K562 (cell line): ENCODE measurements around the gene FRMD4A. TPM values are rescaled to one million over a fixed set of nuclear protein-coding genes. Genes with fewer than 3 reads are reported as not detected.
"Not testable (repeated sequence)": the region's sequence is repeated elsewhere in the genome, so short reads cannot be mapped to it uniquely, and the experiment has no call there.

Experiments
- ATAC-seq: fragments of 200-7000 bp; cut with Tn5 transposase; 3 replicates; pipeline ENCODE4 v1.9.1; 2020; ENCODE audit warnings: moderate library complexity
- BruUV-seq: library from RNA; stranded (reverse); fragments of 400-500 nt; replicated peaks from 2 replicates; lab custom pipeline; 2021; lab: Mats Ljungman, UMichigan
- CTCF ChIA-PET: fragments of 300-600 bp; formaldehyde crosslinking; extraction: SDS; loops from one replicate; lab custom pipeline; 2021; ENCODE audit warnings: low intra/inter-chr PET ratio; lab: Yijun Ruan, JAX
- POLR2A ChIA-PET: fragments of 300-600, 350-650 bp; sonication (Branson Sonifier 250); formaldehyde crosslinking; extraction: SDS; loops from one replicate; lab custom pipeline; 2021; ENCODE audit warnings: antibody characterized with exemption, inconsistent platforms; lab: Yijun Ruan, JAX
- DNase-seq, 4 experiments: peaks; one replicate each; pipeline versions ENCODE4 v3.0.0 to v3.0.0-alpha.2; 2011 to 2018; ENCODE audit warnings: low spot score in 3 of 4, mixed read lengths in 3 of 4; ENCODE audit errors: extremely low read depth in 1 of 4
- FAIRE-seq: peaks from 2 replicates; lab custom pipeline; 2011; peaks lifted over from hg19 to GRCh38; lab: Jason Lieb, UNC
- H2AFZ ChIP-seq: 2 replicates; pipeline ENCODE4 v1.6.0; 2011; ENCODE audit warnings: low read depth, low read length, control low read depth, inconsistent platforms
- H3K27ac ChIP-seq: fragments of 200-600 bp; 3 replicates; pipeline ENCODE4 v1.8.0; 2011; ENCODE audit warnings: low read depth, mild to moderate bottlenecking, control low read depth, inconsistent platforms, low read length, moderate library complexity, mixed read lengths; ENCODE audit errors: extremely low read depth
- H3K27me3 ChIP-seq, 2 experiments: fragments of 300-600 bp in 1 of 2; 2 replicates in 1 of 2; 3 replicates in 1 of 2; pipeline versions ENCODE4 v1.6.0 to v1.8.0; 2011; ENCODE audit warnings: inconsistent platforms in 2 of 2, low read length in 2 of 2, mild to moderate bottlenecking in 1 of 2, mixed read lengths in 1 of 2, moderate library complexity in 1 of 2; ENCODE audit not compliant: control insufficient read depth in 2 of 2, insufficient read depth in 2 of 2
- H3K36me3 ChIP-seq: fragments of 300-600 bp; 3 replicates; pipeline ENCODE4 v1.8.0; 2011; ENCODE audit warnings: mild to moderate bottlenecking, low read length, inconsistent platforms; ENCODE audit not compliant: control insufficient read depth, insufficient read depth
- H3K4me1 ChIP-seq, 2 experiments: fragments of 200-600 bp in 1 of 2; replicated peaks in 1 of 2; 2 replicates in 1 of 2; 3 replicates in 1 of 2; pipeline versions ENCODE4 v1.5.1 to v1.8.0; 2011; ENCODE audit warnings: inconsistent platforms in 2 of 2, low read length in 2 of 2, mild to moderate bottlenecking in 1 of 2, mixed read lengths in 1 of 2, moderate library complexity in 1 of 2; ENCODE audit not compliant: control insufficient read depth in 2 of 2, insufficient read depth in 2 of 2
- H3K4me2 ChIP-seq: 2 replicates; pipeline ENCODE4 v1.6.1; 2011; ENCODE audit warnings: low read length, control low read depth, inconsistent platforms, mixed read lengths; ENCODE audit not compliant: insufficient read depth
- H3K4me3 ChIP-seq: fragments of 200-600 bp; sonication (generic), shearing (Covaris generic); 2 replicates; pipeline ENCODE4 v1.5.1; 2016; ENCODE audit warnings: control low read depth, inconsistent platforms
- H3K79me2 ChIP-seq: fragments of 200-600 bp; 3 replicates; pipeline ENCODE4 v1.8.0; 2011; ENCODE audit warnings: low read length, inconsistent platforms; ENCODE audit not compliant: control insufficient read depth, insufficient read depth
- H3K9ac ChIP-seq, 2 experiments: 2 replicates each; pipeline versions ENCODE4 v1.6.0 to v1.6.1; 2011; ENCODE audit warnings: low read depth in 2 of 2, low read length in 2 of 2, control low read depth in 1 of 2, inconsistent platforms in 1 of 2, mild to moderate bottlenecking in 1 of 2, mixed read lengths in 1 of 2; ENCODE audit not compliant: insufficient read depth in 1 of 2
- H3K9me1 ChIP-seq: one replicate; pipeline ENCODE4 v1.6.0; 2011; ENCODE audit warnings: inconsistent platforms, mild to moderate bottlenecking, low read length, moderate library complexity; ENCODE audit not compliant: control insufficient read depth, insufficient read depth
- H3K9me3 ChIP-seq: replicated peaks from 2 replicates; pipeline ENCODE4 v1.5.1; 2011; ENCODE audit warnings: low read depth, low read length, inconsistent platforms; ENCODE audit not compliant: control insufficient read depth, insufficient read depth
- H4K20me1 ChIP-seq: replicated peaks from 2 replicates; pipeline ENCODE4 v1.6.1; 2011; ENCODE audit warnings: low read length, inconsistent platforms, mixed read lengths; ENCODE audit not compliant: control insufficient read depth, insufficient read depth
- ETV1 ChIP-seq: fragments of 450-650 bp; conservative IDR thresholded peaks from 2 replicates; pipeline ENCODE4 v1.6.1; 2016; ENCODE audit warnings: missing genetic modification characterization, control low read depth, low read depth, missing compliant biosample characterization
- HNRNPLL ChIP-seq: fragments of 200-400 bp; formaldehyde crosslinking; IDR thresholded peaks from 2 replicates; pipeline ENCODE4 v1.6.1; 2017; ENCODE audit warnings: low read length, low read depth, mild to moderate bottlenecking; ENCODE audit not compliant: poor library complexity, severe bottlenecking
- NBN ChIP-seq: fragments of 450-650 bp; IDR thresholded peaks from 2 replicates; pipeline ENCODE4 v1.6.1; 2016; ENCODE audit warnings: low read depth, mild to moderate bottlenecking
- PTTG1 ChIP-seq: fragments of 450-650 bp; IDR thresholded peaks from 2 replicates; pipeline ENCODE4 v1.6.1; 2016; ENCODE audit warnings: low read depth, mild to moderate bottlenecking, missing genetic modification characterization, missing compliant biosample characterization
- SRF ChIP-seq, 2 experiments: fragments of 250-450, 450-650 bp in 1 of 2; sonication (Bioruptor Pico) in 1 of 2; sonication (generic) in 1 of 2; formaldehyde crosslinking; IDR thresholded peaks; 2 replicates each; pipeline versions ENCODE4 v1.5.0 to v1.5.1; 2020 to 2022; ENCODE audit warnings: mild to moderate bottlenecking in 1 of 2, missing genetic modification reagents in 1 of 2
- TFAM ChIP-seq: fragments of 250-450 bp; sonication (Bioruptor Pico); conservative IDR thresholded peaks from 2 replicates; pipeline ENCODE4 v1.5.0; 2021; ENCODE audit warnings: mild to moderate bottlenecking, moderate library complexity
- ZC3H11A ChIP-seq: IDR thresholded peaks from 2 replicates; pipeline ENCODE4 v1.6.1; 2012; ENCODE audit warnings: low read depth, low read length, improper control_type of control experiment
- WGBS: fragments of 100-300 bp; shearing (Covaris generic); methylation state at CpG from one replicate; pipeline ENCODE4 v1.1.6; 2016; ENCODE audit warnings: low coverage, mixed read lengths; ENCODE audit not compliant: insufficient coverage; ENCODE audit errors: missing lambda C conversion rate; 5-methylcytosine and 5-hydroxymethylcytosine counted together
- in situ Hi-C: fragments of 300-500 bp; cut with MboI; formaldehyde crosslinking; loops from 4 replicates; pipeline ENCODE4 v1.15.0; 2018; ENCODE audit warnings: inconsistent platforms, mixed read lengths
- intact Hi-C: fragments of 100-400 bp; cut with micrococcal nuclease; formaldehyde crosslinking; loops from 2 replicates; pipeline ENCODE4 v1.14.2; 2022
- polyA plus RNA-seq, 8 experiments: library from polyadenylated mRNA; depleted of rRNA in 4 of 8; stranded (reverse) in 5 of 8; unstranded in 3 of 8; fragments of >200 nt; fragmentation: Nextera tagmentation in 2 of 8; fragmentation: Illumina TruSeq in 1 of 8; extraction: Ambion mirVana in 2 of 8; extraction: Trizol in 1 of 8; gene quantifications; 2 replicates each; pipeline versions ENCODE4 v1.2.1 to v1.2.3, GENCODE V29; 2011 to 2014; ENCODE audit warnings: inconsistent platforms in 1 of 8, missing spikeins in 1 of 8
- total RNA-seq, 7 experiments: library from RNA; depleted of rRNA in 6 of 7; stranded (reverse); fragments of >200 nt in 6 of 7; fragmentation: Illumina TruSeq in 2 of 7; extraction: Trizol in 2 of 7; gene quantifications; 2 replicates each; pipeline versions ENCODE4 v1.2.1 to v1.2.3, GENCODE V29; 2011 to 2021; ENCODE audit warnings: low replicate concordance in 1 of 7

Gene FRMD4A
- total and polyA plus RNA-seq, 9 of the 15 experiments (the other 6 are each of a cell fraction or from before 2014, with no cell fraction given): 0.80 to 5.2 (median 3.0) TPM

DNA sequence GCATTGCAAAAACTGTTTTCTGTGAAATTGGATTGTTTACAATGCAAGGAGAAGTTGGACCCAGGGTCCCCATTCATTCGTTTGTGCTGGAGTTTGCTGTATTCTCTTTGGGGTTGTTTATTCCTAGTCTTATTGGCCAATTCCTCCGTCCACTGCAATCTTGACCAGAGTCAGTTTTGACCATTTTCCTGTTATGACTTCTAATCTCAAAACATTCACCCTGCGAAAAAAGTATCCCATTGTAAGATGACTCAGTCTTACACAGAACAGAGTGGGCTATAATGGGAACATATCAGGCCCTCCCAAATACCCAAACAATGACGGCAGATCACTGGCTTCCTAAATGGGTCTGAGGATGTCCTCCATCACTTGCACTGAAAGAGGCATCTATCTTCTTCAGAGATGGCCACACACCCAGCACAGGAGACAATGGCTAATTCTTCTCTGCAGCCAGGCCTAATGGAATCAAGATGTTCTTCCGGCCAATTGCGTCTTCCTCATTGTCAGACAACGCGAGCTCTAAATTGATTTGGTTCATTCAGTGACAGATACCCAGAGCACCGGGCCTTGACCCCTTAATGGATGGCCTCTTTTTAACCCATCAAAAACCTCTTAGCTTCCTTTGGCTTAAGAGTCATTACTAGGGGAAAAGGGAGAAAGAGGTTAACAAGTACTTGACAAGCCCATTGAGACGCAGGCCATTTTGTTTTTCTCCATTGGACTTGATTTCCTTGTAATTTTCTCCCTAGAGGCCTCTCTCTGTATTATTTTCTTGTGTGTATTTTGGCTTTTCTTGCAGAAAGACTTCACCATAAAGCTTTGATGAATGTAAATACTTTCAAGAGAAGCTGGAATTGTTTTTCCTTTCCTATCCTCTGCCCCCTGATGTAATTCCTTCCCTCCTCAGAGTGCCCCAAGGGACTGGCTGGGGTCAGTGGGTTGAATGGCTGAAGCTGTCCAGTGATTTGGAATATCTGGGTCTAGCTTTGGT, 614.3 kb downstream of the FRMD4A start:
- Histone ChIP-seq H3K9me3 (no peaks in the 10 kb centered on the region; the same call in 1 of the 2 replicates), H3K27ac (no peak overlapping the region), H3K9ac (no peak overlapping the region), H3K4me2 (no peak overlapping the region), H3K79me2 (no peaks in the 10 kb centered on the region), H4K20me1 (no peaks in the 10 kb centered on the region), H3K9me1 (no peaks in the 10 kb centered on the region), H3K27me3 (peaks cover 10 to 20% of the 10 kb centered on the region in 2 experiments), H3K4me1 (peaks cover 9 to 14% of the 10 kb centered on the region in 2 experiments; a peak in 4 of 5 replicates), H2AFZ (no peak overlapping the region), H3K4me3 (no peak overlapping the region), H3K36me3 (no peaks in the 10 kb centered on the region)
- ChIA-PET CTCF (no interaction called here), POLR2A (interaction anchor here (1.3 kb wide), 1 partner anchor 11 kb away, joined by 3 read pairs; no protein-coding TSS in a partner anchor)
- in situ Hi-C loops (no loop called here), intact Hi-C loops (no loop called here)
- ATAC-seq (no peak), FAIRE-seq (no peak), DNase-seq (no peak)
- WGBS: 53% methylated on average over 9 of the region's 10 CpGs
- TF ChIP-seq ZC3H11A: no peak
- no peak for TF ChIP-seq HNRNPLL
- TF ChIP-seq NBN: no peak
- no peak for TF ChIP-seq TFAM (CRISPR knock-in tag)
- TF ChIP-seq PTTG1: no peak
- TF ChIP-seq SRF (CRISPR knock-in tag; IDR thresholded peaks at IDR 0.05): no peak
- no peak for TF ChIP-seq ETV1 (tag)
- no TSS peak for BruUV-seq

DNA sequence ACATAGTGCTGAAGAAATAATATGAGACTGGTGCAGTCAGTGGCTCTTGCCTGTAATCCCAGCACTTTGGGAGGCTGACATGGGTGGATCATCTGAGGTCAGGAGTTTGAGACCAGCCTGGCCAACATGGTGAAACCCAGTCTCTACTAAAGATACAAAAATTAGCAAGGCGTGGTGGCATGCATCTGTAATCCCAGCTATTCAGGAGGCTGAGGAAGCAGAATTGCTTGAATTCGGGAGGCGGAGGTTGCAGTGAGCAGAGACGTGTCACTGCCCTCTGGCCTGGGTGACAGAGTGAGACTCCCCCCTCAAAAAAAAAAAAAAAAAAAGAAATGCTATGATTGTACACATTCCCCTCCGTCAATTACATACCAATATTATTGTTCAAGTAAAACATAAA, 615.1 kb downstream of the FRMD4A start:
- H3K27ac ChIP-seq, H3K9ac ChIP-seq, FAIRE-seq, ATAC-seq, DNase-seq, H3K9me3 ChIP-seq, H3K79me2 ChIP-seq, H2AFZ ChIP-seq, in situ Hi-C loops, CTCF ChIA-PET, H3K36me3 ChIP-seq, intact Hi-C loops, H3K9me1 ChIP-seq, H3K4me2 ChIP-seq, BruUV-seq, H3K4me3 ChIP-seq, H4K20me1 ChIP-seq: not testable (repeated sequence)
- peaks cover 9 to 14% of the 10 kb centered on the region in 2 experiments; a peak in 4 of 5 replicates for H3K4me1 ChIP-seq
- WGBS: 17% methylated on average over 3 of the region's 5 CpGs
- peaks cover 9 to 14% of the 10 kb centered on the region in 2 experiments; a peak in 4 of 5 replicates for H3K27me3 ChIP-seq
- POLR2A ChIA-PET: interaction anchor here (0.6 kb wide), 1 partner anchor 8 kb away, joined by 3 read pairs; no protein-coding TSS in a partner anchor
